IMR-90 (cell line): ENCODE data around the gene CES3. TPM values are rescaled to one million over a fixed set of nuclear protein-coding genes. Genes with fewer than 3 reads are reported as not detected.

Source experiments
- ATAC-seq: fragments of 200-7000 bp; cut with Tn5 transposase; 2 replicates; pipeline ENCODE4 v1.9.1; 2020; ENCODE audit warnings: low read depth, mild to moderate bottlenecking, moderate library complexity
- BruUV-seq: library from RNA; stranded (reverse); fragments of 400-500 nt; replicated peaks from 2 replicates; lab custom pipeline; 2021; lab: Mats Ljungman, UMichigan
- CTCF ChIA-PET: fragments of 300-600 bp; formaldehyde crosslinking; extraction: SDS; loops from one replicate; lab custom pipeline; 2021; ENCODE audit warnings: antibody characterized with exemption; lab: Yijun Ruan, JAX
- POLR2A ChIA-PET: fragments of 300-600 bp; sonication (Branson Sonifier 250); formaldehyde crosslinking; loops from one replicate; lab custom pipeline; 2022; ENCODE audit warnings: antibody characterized with exemption; ENCODE audit not compliant: unreplicated experiment; lab: Charles Lee
- DNase-seq: peaks from one replicate; pipeline ENCODE4 v3.0.0; 2013
- H2AFZ ChIP-seq: replicated peaks from 2 replicates; pipeline ENCODE3; 2013; ENCODE audit warnings: low read length, mild to moderate bottlenecking; ENCODE audit not compliant: poor library complexity
- H2AK5ac ChIP-seq: 2 replicates; pipeline ENCODE4 v1.6.1; 2013; ENCODE audit warnings: low read depth, low read length, inconsistent platforms
- H2AK9ac ChIP-seq: replicated peaks from 2 replicates; pipeline ENCODE3; 2013; ENCODE audit warnings: mild to moderate bottlenecking, low read depth, low read length, moderate library complexity; ENCODE audit not compliant: poor library complexity
- H2BK120ac ChIP-seq: 2 replicates; pipeline ENCODE4 v1.6.1; 2013; ENCODE audit warnings: low read depth, low read length, inconsistent platforms
- H2BK15ac ChIP-seq: 3 replicates; pipeline ENCODE4 v1.6.1; 2013; ENCODE audit warnings: low read depth, low read length, inconsistent platforms
- H2BK20ac ChIP-seq: 2 replicates; pipeline ENCODE4 v1.6.1; 2013; ENCODE audit warnings: low read depth, mild to moderate bottlenecking, inconsistent platforms, low read length, moderate library complexity
- H2BK5ac ChIP-seq: 2 replicates; pipeline ENCODE4 v1.6.1; 2013; ENCODE audit warnings: mild to moderate bottlenecking, low read depth, low read length, inconsistent platforms; ENCODE audit not compliant: poor library complexity, severe bottlenecking
- H3K14ac ChIP-seq: replicated peaks from 2 replicates; pipeline ENCODE4 v1.6.1; 2013; ENCODE audit warnings: low read depth, low read length, inconsistent platforms
- H3K18ac ChIP-seq: 2 replicates; pipeline ENCODE4 v1.6.1; 2013; ENCODE audit warnings: low read depth, low read length, control low read depth
- H3K23ac ChIP-seq: 2 replicates; pipeline ENCODE4 v1.6.1; 2013; ENCODE audit warnings: low read depth, low read length, inconsistent platforms
- H3K27ac ChIP-seq: 2 replicates; pipeline ENCODE4 v1.5.1; 2013; ENCODE audit warnings: mild to moderate bottlenecking, control low read depth, low read length; ENCODE audit not compliant: insufficient read depth
- H3K27me3 ChIP-seq: 2 replicates; pipeline ENCODE4 v1.6.1; 2013; ENCODE audit warnings: low read length; ENCODE audit not compliant: control insufficient read depth, insufficient read depth
- H3K36me3 ChIP-seq: 2 replicates; pipeline ENCODE4 v1.6.1; 2013; ENCODE audit warnings: low read length, mixed read lengths; ENCODE audit not compliant: control insufficient read depth, insufficient read depth
- H3K4ac ChIP-seq: 2 replicates; pipeline ENCODE4 v1.6.1; 2013; ENCODE audit warnings: low read depth, low read length, inconsistent platforms
- H3K4me1 ChIP-seq: 2 replicates; pipeline ENCODE4 v1.6.1; 2013; ENCODE audit warnings: low read length, mixed read lengths; ENCODE audit not compliant: control insufficient read depth, insufficient read depth
- H3K4me2 ChIP-seq: 2 replicates; pipeline ENCODE4 v1.6.1; 2013; ENCODE audit warnings: low read depth, mild to moderate bottlenecking, control low read depth, low read length, moderate library complexity
- H3K4me3 ChIP-seq: 2 replicates; pipeline ENCODE4 v1.5.1; 2013; ENCODE audit warnings: low read depth, mild to moderate bottlenecking, control low read depth, low read length, moderate library complexity; ENCODE audit not compliant: insufficient read depth
- H3K56ac ChIP-seq: 2 replicates; pipeline ENCODE4 v1.6.1; 2013; ENCODE audit warnings: low read length, inconsistent platforms; ENCODE audit not compliant: insufficient read depth; ENCODE audit errors: extremely low read depth
- H3K79me1 ChIP-seq, 2 experiments: 2 replicates each; pipeline ENCODE4 v1.6.1; 2013; ENCODE audit warnings: low read length in 2 of 2, inconsistent platforms in 1 of 2, low read depth in 1 of 2
- H3K9ac ChIP-seq: 2 replicates; pipeline ENCODE4 v1.6.1; 2013; ENCODE audit warnings: low read depth, low read length, control low read depth
- H3K9me1 ChIP-seq: 2 replicates; pipeline ENCODE4 v1.6.1; 2013; ENCODE audit warnings: low read length, inconsistent platforms; ENCODE audit not compliant: insufficient read depth
- H3K9me3 ChIP-seq: 2 replicates; pipeline ENCODE4 v1.6.1; 2013; ENCODE audit warnings: low read length; ENCODE audit not compliant: control insufficient read depth, insufficient read depth
- H4K20me1 ChIP-seq: 2 replicates; pipeline ENCODE4 v1.6.1; 2013; ENCODE audit warnings: low read length, inconsistent platforms; ENCODE audit not compliant: insufficient read depth
- H4K5ac ChIP-seq: 2 replicates; pipeline ENCODE4 v1.6.1; 2013; ENCODE audit warnings: mild to moderate bottlenecking, low read depth, low read length, control low read depth
- H4K8ac ChIP-seq, 2 experiments: 2 replicates each; pipeline ENCODE4 v1.6.1; 2013; ENCODE audit warnings: low read depth in 2 of 2, low read length in 2 of 2, control low read depth in 1 of 2, inconsistent platforms in 1 of 2
- H4K91ac ChIP-seq: 2 replicates; pipeline ENCODE4 v1.6.1; 2013; ENCODE audit warnings: low read depth, low read length, inconsistent platforms; ENCODE audit not compliant: insufficient read depth
- CEBPB ChIP-seq: IDR thresholded peaks from 2 replicates; pipeline ENCODE4 v1.6.1; 2012; ENCODE audit warnings: low read depth, low read length, improper control_type of control experiment
- CHD1 ChIP-seq: IDR thresholded peaks from 2 replicates; pipeline ENCODE4 v1.6.1; 2012; ENCODE audit warnings: low read depth, low read length, improper control_type of control experiment
- CTCF ChIP-seq: conservative IDR thresholded peaks from 2 replicates; pipeline ENCODE4 v1.5.1; 2012; ENCODE audit warnings: mild to moderate bottlenecking, low read depth, low read length, improper control_type of control experiment
- FOS ChIP-seq: fragments of 150-350 bp; IDR thresholded peaks from 2 replicates; pipeline ENCODE4 v1.6.1; 2016; ENCODE audit warnings: low read depth, low read length
- MAFK ChIP-seq: IDR thresholded peaks from 2 replicates; pipeline ENCODE4 v1.6.1; 2012; ENCODE audit warnings: low read depth, low read length, improper control_type of control experiment
- MAZ ChIP-seq: IDR thresholded peaks from 2 replicates; pipeline ENCODE4 v1.6.1; 2012; ENCODE audit warnings: low read depth, mild to moderate bottlenecking, low read length, improper control_type of control experiment, moderate library complexity, borderline replicate concordance
- POLR2A ChIP-seq: IDR thresholded peaks from 2 replicates; pipeline ENCODE4 v1.6.1; 2012; ENCODE audit warnings: mild to moderate bottlenecking, low read depth, low read length
- RAD21 ChIP-seq: IDR thresholded peaks from 2 replicates; pipeline ENCODE4 v1.6.1; 2012; ENCODE audit warnings: low read length, improper control_type of control experiment
- RCOR1 ChIP-seq: IDR thresholded peaks from 2 replicates; pipeline ENCODE4 v1.6.1; 2012; ENCODE audit warnings: mild to moderate bottlenecking, low read length, improper control_type of control experiment; ENCODE audit not compliant: insufficient replicate concordance
- RFX5 ChIP-seq: IDR thresholded peaks from 2 replicates; pipeline ENCODE4 v1.8.0; 2012; ENCODE audit warnings: low read depth, mild to moderate bottlenecking, low read length, moderate library complexity
- SMC3 ChIP-seq: fragments of 150-350 bp; IDR thresholded peaks from 2 replicates; pipeline ENCODE4 v1.6.1; 2016; ENCODE audit warnings: low read depth, mild to moderate bottlenecking, antibody characterized with exemption, low read length, moderate library complexity
- USF2 ChIP-seq: fragments of 150-350 bp; IDR thresholded peaks from 2 replicates; pipeline ENCODE4 v1.6.1; 2017; ENCODE audit warnings: mild to moderate bottlenecking, antibody characterized with exemption, low read length, low read depth
- WGBS, 2 experiments: methylation state at CpG; one replicate each; pipeline versions ENCODE4 v1.1.5 to v1.1.7; 2013; ENCODE audit warnings: missing lambda C conversion rate in 2 of 2; ENCODE audit not compliant: insufficient read length in 1 of 2; ENCODE audit errors: extremely low coverage in 2 of 2; 5-methylcytosine and 5-hydroxymethylcytosine counted together
- dilution Hi-C: fragments of 300-500 bp; cut with HindIII; formaldehyde crosslinking; loops from one replicate; pipeline ENCODE4 v1.14.3; 2018; ENCODE audit warnings: low sequenced_read_pairs; ENCODE audit not compliant: unreplicated experiment
- in situ Hi-C: fragments of 300-500 bp; cut with MboI; formaldehyde crosslinking; loops from 3 replicates; pipeline ENCODE4 v1.14.3; 2019; ENCODE audit warnings: low sequenced_read_pairs, inconsistent platforms, mixed read lengths
- intact Hi-C: fragments of 100-400 bp; cut with micrococcal nuclease; formaldehyde crosslinking; loops from 2 replicates; pipeline ENCODE4 v1.10.0; 2022
- polyA plus RNA-seq, 3 experiments: library from polyadenylated mRNA; depleted of rRNA; stranded (reverse); fragments of >200 nt; gene quantifications; 2 replicates each; pipeline ENCODE4 v1.2.3, GENCODE V29; 2012; ENCODE audit warnings: low replicate concordance in 1 of 3
- total RNA-seq: library from RNA; depleted of rRNA; stranded (reverse); fragments of >200 nt; gene quantifications from 2 replicates; pipeline ENCODE4 v1.2.3, GENCODE V29; 2012

Gene CES3
- total and polyA plus RNA-seq, 2 of the 4 experiments (the other 2 are of a cell fraction): 0.03 TPM; not detected in 1

DNA sequence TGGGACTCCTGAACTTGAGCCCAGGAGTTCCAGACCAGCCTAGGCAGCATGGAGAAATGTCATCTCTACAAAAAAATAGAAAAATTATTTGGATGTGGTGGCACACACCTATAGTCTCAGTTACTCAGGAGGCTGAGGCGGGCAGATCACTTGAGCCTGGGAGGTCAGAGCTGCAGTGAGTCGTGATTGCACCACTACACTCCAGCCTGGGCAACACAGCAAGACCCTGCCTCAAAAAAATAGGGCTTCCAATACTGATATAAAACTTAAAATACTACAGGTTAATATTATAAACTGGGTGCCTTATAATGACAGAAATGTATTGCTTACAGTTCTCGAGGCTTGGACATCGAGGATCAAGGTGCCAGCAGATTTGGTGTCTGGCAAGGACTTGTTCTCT lies 15.1 kb upstream of the CES3 start:
- H3K9me1 ChIP-seq: no peaks in the 10 kb centered on the region
- peaks cover 16% of the 10 kb centered on the region; the same call in 1 of the 2 replicates for H3K27me3 ChIP-seq
- no peaks in the 10 kb centered on the region for H3K9me3 ChIP-seq
- peaks cover 0 to 2% of the 10 kb centered on the region in 2 experiments; a peak in 1 of 4 replicates for H3K79me1 ChIP-seq
- no peak overlapping the region for H3K14ac ChIP-seq
- no peak overlapping the region for H3K56ac ChIP-seq
- ChIA-PET CTCF (interaction anchor here (2.7 kb wide), 1 partner anchor 51 kb away, joined by 11 read pairs; no protein-coding TSS in a partner anchor), POLR2A (no interaction called here)
- no peak overlapping the region for H3K18ac ChIP-seq
- no peak overlapping the region for H2AK9ac ChIP-seq
- no peak overlapping the region for H4K8ac ChIP-seq
- no peak overlapping the region for H2BK5ac ChIP-seq
- TF ChIP-seq MAFK (no peak), RAD21 (no peak), SMC3 (no peak), CEBPB (no peak), POLR2A (no peak), CHD1 (no peak), FOS (no peak), MAZ (no peak), USF2 (no peak), RCOR1 (no peak), RFX5 (no peak), CTCF (no peak)
- H2BK15ac ChIP-seq: no peak overlapping the region
- no peak overlapping the region for H3K4me2 ChIP-seq
- in situ Hi-C loops (no loop called here), intact Hi-C loops (no loop called here), dilution Hi-C loops (no loop called here)
- no peak overlapping the region for H3K4ac ChIP-seq
- no peak overlapping the region for H2AK5ac ChIP-seq
- H2BK20ac ChIP-seq: no peak overlapping the region
- ATAC-seq (no peak), DNase-seq (no peak)
- no peak overlapping the region for H3K9ac ChIP-seq
- BruUV-seq: no TSS peak
- H3K4me1 ChIP-seq: peaks cover 6% of the 10 kb centered on the region
- no CpG with 5 or more reads among the region's 4 CpGs for WGBS, 2 experiments
- no peak overlapping the region for H3K4me3 ChIP-seq
- peaks cover 31% of the 10 kb centered on the region for H3K36me3 ChIP-seq
- no peak overlapping the region for H3K23ac ChIP-seq
- no peak overlapping the region for H4K5ac ChIP-seq
- H2AFZ ChIP-seq: no peak overlapping the region
- no peaks in the 10 kb centered on the region for H4K20me1 ChIP-seq
- H3K27ac ChIP-seq: no peak overlapping the region
- H2BK120ac ChIP-seq: no peak overlapping the region
- no peak overlapping the region for H4K91ac ChIP-seq
